Activated T-helper 17 cell treated with anti-CD3 and anti-CD28 coated beads, Interleukin-2, amount 50 U/mL, for 72 hours (primary cell): ENCODE measurements around the gene TMEM244. TPM values are rescaled to one million over a fixed set of nuclear protein-coding genes. Genes with fewer than 3 reads are reported as not detected.

ENCODE experiments used
- ATAC-seq: fragments of 150-1000 bp; cut with Tn5 transposase; replicated peaks from 2 replicates; pipeline ENCODE4 v1.10.0; 2021; ENCODE audit warnings: mild to moderate bottlenecking, moderate library complexity
- H3K27ac Mint-ChIP-seq: one replicate; pipeline ENCODE4 v1.8.0; 2022; ENCODE audit warnings: mixed read lengths
- H3K27me3 Mint-ChIP-seq: one replicate; pipeline ENCODE4 v1.8.0; 2022; ENCODE audit warnings: mixed read lengths
- H3K36me3 Mint-ChIP-seq: one replicate; pipeline ENCODE4 v1.8.0; 2022; ENCODE audit warnings: low read depth, mild to moderate bottlenecking, mixed read lengths
- H3K4me1 Mint-ChIP-seq: one replicate; pipeline ENCODE4 v1.8.0; 2022; ENCODE audit warnings: mixed read lengths
- H3K4me3 Mint-ChIP-seq: one replicate; pipeline ENCODE4 v1.8.0; 2022; ENCODE audit warnings: mild to moderate bottlenecking, mixed read lengths
- H3K9me3 Mint-ChIP-seq: one replicate; pipeline ENCODE4 v1.8.0; 2022; ENCODE audit warnings: mixed read lengths
- total RNA-seq, 2 donors: library from RNA; stranded (reverse); gene quantifications; one replicate each; pipeline ENCODE4 v1.2.3, GENCODE V29; 2022

TMEM244 gene
- total RNA-seq: not detected

GRCh38 chr6:129860908-129861665 lies at the start of gene TMEM244:
TMEM244 (minus strand) TSS chr6:129861315; CDS start chr6:129861188, 127 bp downstream.
- peaks cover 4% of the 10 kb centered on the region for H3K4me1 Mint-ChIP-seq
- no peaks in the 10 kb centered on the region for H3K27me3 Mint-ChIP-seq
- H3K9me3 Mint-ChIP-seq: no peaks in the 10 kb centered on the region
- H3K4me3 Mint-ChIP-seq: peak within 1 kb of the TSS; percentile 70
- H3K36me3 Mint-ChIP-seq: no peaks in the 10 kb centered on the region
- peak within 1 kb of the TSS; percentile 16 for H3K27ac Mint-ChIP-seq
- ATAC-seq: peak; percentile 89

GRCh38 chr6:129908858-129909257 lies 47.7 kb upstream of the TMEM244 start:
- Mint-ChIP-seq H3K27me3 (no peaks in the 10 kb centered on the region), H3K4me3 (no peak overlapping the region), H3K27ac (peak overlapping the region; percentile 52), H3K9me3 (no peaks in the 10 kb centered on the region), H3K4me1 (peaks cover 16% of the 10 kb centered on the region), H3K36me3 (no peaks in the 10 kb centered on the region)
- ATAC-seq: peak; percentile 89

- peak overlapping the region; percentile 52 for H3K27ac Mint-ChIP-seq
- H3K36me3 Mint-ChIP-seq: no peaks in the 10 kb centered on the region
- no peak for ATAC-seq
- no peaks in the 10 kb centered on the region for H3K27me3 Mint-ChIP-seq
- no peak overlapping the region for H3K4me3 Mint-ChIP-seq
- no peaks in the 10 kb centered on the region for H3K9me3 Mint-ChIP-seq
- peaks cover 16% of the 10 kb centered on the region for H3K4me1 Mint-ChIP-seq
These were observed 47.2 kb upstream of the TMEM244 start for GRCh38 chr6:129908356-129908755.

- H3K36me3 Mint-ChIP-seq: no peaks in the 10 kb centered on the region
- ATAC-seq: peak; percentile 8
- peaks cover 5% of the 10 kb centered on the region for H3K27me3 Mint-ChIP-seq
- peaks cover 3% of the 10 kb centered on the region for H3K9me3 Mint-ChIP-seq
- H3K27ac Mint-ChIP-seq: no peak overlapping the region
- H3K4me1 Mint-ChIP-seq: peaks cover 16% of the 10 kb centered on the region
- H3K4me3 Mint-ChIP-seq: no peak overlapping the region
These were observed 45.5 kb upstream of the TMEM244 start for GRCh38 chr6:129906515-129907077.

- Mint-ChIP-seq H3K9me3 (peaks cover 3% of the 10 kb centered on the region), H3K4me1 (peaks cover 8% of the 10 kb centered on the region), H3K27ac (no peak overlapping the region), H3K4me3 (no peak overlapping the region), H3K36me3 (no peaks in the 10 kb centered on the region), H3K27me3 (peaks cover 8% of the 10 kb centered on the region)
- ATAC-seq: no peak
These were observed 42.0 kb upstream of the TMEM244 start for GRCh38 chr6:129903082-129903481.

- Mint-ChIP-seq H3K9me3 (peaks cover 3% of the 10 kb centered on the region), H3K27me3 (peaks cover 9% of the 10 kb centered on the region), H3K4me1 (peaks cover 8% of the 10 kb centered on the region), H3K36me3 (no peaks in the 10 kb centered on the region), H3K4me3 (no peak overlapping the region), H3K27ac (no peak overlapping the region)
- no peak for ATAC-seq
These were observed 41.6 kb upstream of the TMEM244 start for GRCh38 chr6:129902681-129903080.

- no peak overlapping the region for H3K4me3 Mint-ChIP-seq
- H3K9me3 Mint-ChIP-seq: peaks cover 3% of the 10 kb centered on the region
- H3K27me3 Mint-ChIP-seq: peaks cover 12% of the 10 kb centered on the region
- no peaks in the 10 kb centered on the region for H3K36me3 Mint-ChIP-seq
- H3K27ac Mint-ChIP-seq: no peak overlapping the region
- H3K4me1 Mint-ChIP-seq: peaks cover 4% of the 10 kb centered on the region
- ATAC-seq: no peak
These were observed 40.8 kb upstream of the TMEM244 start for GRCh38 chr6:129901910-129902309.

- ATAC-seq: no peak
- peaks cover 8% of the 10 kb centered on the region for H3K27me3 Mint-ChIP-seq
- H3K36me3 Mint-ChIP-seq: no peaks in the 10 kb centered on the region
- no peaks in the 10 kb centered on the region for H3K9me3 Mint-ChIP-seq
- H3K4me1 Mint-ChIP-seq: no peaks in the 10 kb centered on the region
- no peak overlapping the region for H3K27ac Mint-ChIP-seq
- H3K4me3 Mint-ChIP-seq: no peak overlapping the region
These were observed 34.6 kb upstream of the TMEM244 start for GRCh38 chr6:129895692-129896091.

- no peaks in the 10 kb centered on the region for H3K36me3 Mint-ChIP-seq
- no peaks in the 10 kb centered on the region for H3K4me1 Mint-ChIP-seq
- H3K9me3 Mint-ChIP-seq: no peaks in the 10 kb centered on the region
- peaks cover 8% of the 10 kb centered on the region for H3K27me3 Mint-ChIP-seq
- no peak for ATAC-seq
- no peak overlapping the region for H3K27ac Mint-ChIP-seq
- no peak overlapping the region for H3K4me3 Mint-ChIP-seq
These were observed 33.8 kb upstream of the TMEM244 start for GRCh38 chr6:129894921-129895320.

- H3K4me3 Mint-ChIP-seq: no peak overlapping the region
- ATAC-seq: no peak
- no peak overlapping the region for H3K27ac Mint-ChIP-seq
- H3K36me3 Mint-ChIP-seq: no peaks in the 10 kb centered on the region
- no peaks in the 10 kb centered on the region for H3K4me1 Mint-ChIP-seq
- peaks cover 4% of the 10 kb centered on the region for H3K27me3 Mint-ChIP-seq
- H3K9me3 Mint-ChIP-seq: no peaks in the 10 kb centered on the region
These were observed 32.5 kb upstream of the TMEM244 start for GRCh38 chr6:129893640-129894039.

- Mint-ChIP-seq H3K9me3 (peaks cover 5% of the 10 kb centered on the region), H3K27me3 (no peaks in the 10 kb centered on the region), H3K36me3 (no peaks in the 10 kb centered on the region), H3K27ac (no peak overlapping the region), H3K4me1 (no peaks in the 10 kb centered on the region), H3K4me3 (no peak overlapping the region)
- peak; percentile 44 for ATAC-seq
These were observed 29.6 kb upstream of the TMEM244 start for GRCh38 chr6:129890701-129891100.

GRCh38 chr6:129890164-129890563 lies 29.0 kb upstream of the TMEM244 start:
- H3K27ac Mint-ChIP-seq: no peak overlapping the region
- no peaks in the 10 kb centered on the region for H3K36me3 Mint-ChIP-seq
- peaks cover 5% of the 10 kb centered on the region for H3K9me3 Mint-ChIP-seq
- ATAC-seq: peak; percentile 51
- no peak overlapping the region for H3K4me3 Mint-ChIP-seq
- H3K4me1 Mint-ChIP-seq: no peaks in the 10 kb centered on the region
- no peaks in the 10 kb centered on the region for H3K27me3 Mint-ChIP-seq

GRCh38 chr6:129889580-129889979 lies 28.5 kb upstream of the TMEM244 start:
- ATAC-seq: peak; percentile 55
- no peaks in the 10 kb centered on the region for H3K36me3 Mint-ChIP-seq
- H3K27me3 Mint-ChIP-seq: no peaks in the 10 kb centered on the region
- no peaks in the 10 kb centered on the region for H3K4me1 Mint-ChIP-seq
- no peak overlapping the region for H3K4me3 Mint-ChIP-seq
- no peak overlapping the region for H3K27ac Mint-ChIP-seq
- H3K9me3 Mint-ChIP-seq: peaks cover 5% of the 10 kb centered on the region

GRCh38 chr6:129886401-129887155 lies 25.5 kb upstream of the TMEM244 start:
- Mint-ChIP-seq H3K27ac (no peak overlapping the region), H3K27me3 (no peaks in the 10 kb centered on the region), H3K9me3 (peaks cover 8% of the 10 kb centered on the region), H3K4me1 (peaks cover 4% of the 10 kb centered on the region), H3K36me3 (no peaks in the 10 kb centered on the region), H3K4me3 (no peak overlapping the region)
- no peak for ATAC-seq

- ATAC-seq: no peak
- H3K4me3 Mint-ChIP-seq: no peak overlapping the region
- no peaks in the 10 kb centered on the region for H3K27me3 Mint-ChIP-seq
- peaks cover 8% of the 10 kb centered on the region for H3K4me1 Mint-ChIP-seq
- H3K27ac Mint-ChIP-seq: no peak overlapping the region
- peaks cover 8% of the 10 kb centered on the region for H3K9me3 Mint-ChIP-seq
- H3K36me3 Mint-ChIP-seq: no peaks in the 10 kb centered on the region
These were observed 23.1 kb upstream of the TMEM244 start for GRCh38 chr6:129884211-129884610.
